ENCODE measurements around the gene TLE3. TPM values are rescaled to one million over a fixed set of nuclear protein-coding genes. Genes with fewer than 3 reads are reported as not detected.

The TLE3 gene
- total and polyA plus RNA-seq, 2 of the 4 experiments (the other 2 are of a cell fraction): 6.5 to 16.3 TPM

DNA sequence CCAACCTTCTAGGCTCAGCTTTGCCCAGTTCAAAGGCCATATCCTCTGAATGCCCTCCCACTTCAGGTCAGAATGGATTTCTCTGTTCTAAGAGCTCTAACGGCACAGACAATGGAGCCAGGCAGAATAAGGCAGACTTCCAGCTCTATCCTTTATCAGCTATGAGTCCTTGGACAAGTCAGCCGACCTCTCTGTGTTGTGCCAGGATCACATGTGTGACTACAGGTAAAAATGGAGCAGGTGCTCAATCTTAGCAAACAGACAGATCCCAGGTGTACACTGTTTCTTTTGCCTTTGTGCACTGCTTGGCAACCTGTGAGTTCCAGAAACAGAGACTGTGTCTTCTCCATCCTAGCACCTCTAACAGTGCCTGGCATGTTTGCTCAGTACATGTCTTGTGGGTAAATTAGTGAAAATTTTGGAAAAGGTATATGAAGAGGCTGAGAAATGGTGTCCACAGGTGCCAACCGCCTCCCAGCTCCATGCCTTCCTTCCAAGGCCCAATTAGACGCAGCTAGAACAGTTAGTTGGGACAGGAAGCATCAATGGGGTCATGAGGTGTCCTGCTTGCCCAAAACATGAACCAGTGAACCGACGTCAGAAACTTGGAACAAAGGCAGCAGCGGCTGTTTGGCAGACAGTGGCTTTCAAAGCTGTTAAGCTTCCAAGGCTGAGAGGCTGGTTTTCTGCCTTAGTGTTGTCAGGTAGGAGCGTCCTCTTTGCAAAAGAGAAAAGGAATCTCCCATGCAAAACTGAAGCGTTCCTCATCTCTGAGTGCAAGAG is 28.7 kb downstream of the TLE3 start:
- Histone ChIP-seq H3K18ac (ENCODE audit: low read depth, low read length) (no peak overlapping the region), H3K79me1 (ENCODE audit: low read depth in 1 of 2, low read length in 2 of 2) (peaks cover 22 to 69% of the 10 kb centered on the region in 2 experiments), H2BK120ac (ENCODE audit: low read depth, low read length) (no peak overlapping the region), H3K4me2 (ENCODE audit: low read depth, low read length) (no peak overlapping the region), H4K5ac (ENCODE audit: low read depth, low read length) (no peak overlapping the region), H3K27ac (ENCODE audit: insufficient read depth, low read length) (no peak overlapping the region), H3K14ac (replicated peaks; ENCODE audit: low read depth, low read length) (no peak overlapping the region), H3K9me3 (ENCODE audit: control insufficient read depth, insufficient read depth, low read length) (no peaks in the 10 kb centered on the region), H3K4me1 (ENCODE audit: control insufficient read depth, insufficient read depth, low read length) (peaks cover 13% of the 10 kb centered on the region), H4K8ac (ENCODE audit: low read depth in 2 of 2, low read length in 2 of 2) (no peak overlapping the region), H3K4ac (ENCODE audit: low read depth, low read length) (no peak overlapping the region), H3K23ac (ENCODE audit: low read depth, low read length) (no peak overlapping the region), H2BK20ac (ENCODE audit: low read depth, low read length) (no peak overlapping the region), H4K20me1 (ENCODE audit: insufficient read depth, low read length) (peaks cover 44% of the 10 kb centered on the region), H2BK15ac (ENCODE audit: low read depth, low read length) (no peak overlapping the region), H4K91ac (ENCODE audit: insufficient read depth, low read depth, low read length) (no peak overlapping the region), H3K9me1 (ENCODE audit: insufficient read depth, low read length) (peaks cover 23% of the 10 kb centered on the region), H3K56ac (ENCODE audit: extremely low read depth, insufficient read depth, low read length) (no peak overlapping the region), H2BK5ac (ENCODE audit: low read depth, low read length, poor library complexity, severe bottlenecking) (no peak overlapping the region), H3K36me3 (ENCODE audit: control insufficient read depth, insufficient read depth, low read length) (peaks cover 66% of the 10 kb centered on the region), H3K27me3 (ENCODE audit: control insufficient read depth, insufficient read depth, low read length) (no peaks in the 10 kb centered on the region), H2AFZ (replicated peaks; ENCODE audit: low read length, poor library complexity) (no peak overlapping the region), H3K9ac (ENCODE audit: low read depth, low read length) (no peak overlapping the region), H3K4me3 (ENCODE audit: insufficient read depth, low read depth, low read length) (no peak overlapping the region), H2AK9ac (replicated peaks; ENCODE audit: low read depth, low read length, poor library complexity) (no peak overlapping the region), H2AK5ac (ENCODE audit: low read depth, low read length) (no peak overlapping the region)
- 85% methylated on average over 4 of the region's 9 CpGs; no CpG with 5 or more reads in 1 of the 2 experiments for WGBS, 2 experiments (ENCODE audit: extremely low coverage in 2 of 2, insufficient read length in 1 of 2)
- ChIA-PET POLR2A (ENCODE audit: unreplicated experiment) (no interaction called here), CTCF (no interaction called here)
- BruUV-seq (replicated peaks): no TSS peak
- in situ Hi-C loops (cut with MboI; ENCODE audit: low sequenced_read_pairs) (no loop called here), dilution Hi-C loops (cut with HindIII; ENCODE audit: low sequenced_read_pairs, unreplicated experiment) (no loop called here), intact Hi-C loops (cut with micrococcal nuclease) (no loop called here)
- DNase-seq: no peak
- ATAC-seq (ENCODE audit: low read depth): no peak
- TF ChIP-seq FOS (IDR thresholded peaks at IDR 0.05; ENCODE audit: low read depth, low read length) (no peak), MAFK (IDR thresholded peaks at IDR 0.05; ENCODE audit: low read depth, low read length) (no peak), MAZ (IDR thresholded peaks at IDR 0.05; ENCODE audit: borderline replicate concordance, low read depth, low read length) (no peak), BHLHE40 (IDR thresholded peaks at IDR 0.05; ENCODE audit: low read depth, low read length) (no peak), NFE2L2 (IDR thresholded peaks at IDR 0.05; ENCODE audit: low read depth, low read length) (no peak), RCOR1 (IDR thresholded peaks at IDR 0.05; ENCODE audit: insufficient replicate concordance, low read length) (no peak), RAD21 (IDR thresholded peaks at IDR 0.05; ENCODE audit: low read length) (no peak), SMC3 (IDR thresholded peaks at IDR 0.05; ENCODE audit: low read depth, low read length) (no peak), POLR2A (IDR thresholded peaks at IDR 0.05; ENCODE audit: low read depth, low read length) (no peak), CEBPB (IDR thresholded peaks at IDR 0.05; ENCODE audit: low read depth, low read length) (no peak), RFX5 (IDR thresholded peaks at IDR 0.05; ENCODE audit: low read depth, low read length) (no peak), MXI1 (IDR thresholded peaks at IDR 0.05; ENCODE audit: borderline replicate concordance, low read depth, low read length) (no peak), CHD1 (IDR thresholded peaks at IDR 0.05; ENCODE audit: low read depth, low read length) (no peak)
- TF ChIP-seq, protein P1, sequence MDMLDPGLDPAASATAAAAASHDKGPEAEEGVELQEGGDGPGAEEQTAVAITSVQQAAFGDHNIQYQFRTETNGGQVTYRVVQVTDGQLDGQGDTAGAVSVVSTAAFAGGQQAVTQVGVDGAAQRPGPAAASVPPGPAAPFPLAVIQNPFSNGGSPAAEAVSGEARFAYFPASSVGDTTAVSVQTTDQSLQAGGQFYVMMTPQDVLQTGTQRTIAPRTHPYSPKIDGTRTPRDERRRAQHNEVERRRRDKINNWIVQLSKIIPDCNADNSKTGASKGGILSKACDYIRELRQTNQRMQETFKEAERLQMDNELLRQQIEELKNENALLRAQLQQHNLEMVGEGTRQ (IDR thresholded peaks at IDR 0.05; ENCODE audit: low read depth, low read length): no peak
- TF ChIP-seq, protein P2, sequence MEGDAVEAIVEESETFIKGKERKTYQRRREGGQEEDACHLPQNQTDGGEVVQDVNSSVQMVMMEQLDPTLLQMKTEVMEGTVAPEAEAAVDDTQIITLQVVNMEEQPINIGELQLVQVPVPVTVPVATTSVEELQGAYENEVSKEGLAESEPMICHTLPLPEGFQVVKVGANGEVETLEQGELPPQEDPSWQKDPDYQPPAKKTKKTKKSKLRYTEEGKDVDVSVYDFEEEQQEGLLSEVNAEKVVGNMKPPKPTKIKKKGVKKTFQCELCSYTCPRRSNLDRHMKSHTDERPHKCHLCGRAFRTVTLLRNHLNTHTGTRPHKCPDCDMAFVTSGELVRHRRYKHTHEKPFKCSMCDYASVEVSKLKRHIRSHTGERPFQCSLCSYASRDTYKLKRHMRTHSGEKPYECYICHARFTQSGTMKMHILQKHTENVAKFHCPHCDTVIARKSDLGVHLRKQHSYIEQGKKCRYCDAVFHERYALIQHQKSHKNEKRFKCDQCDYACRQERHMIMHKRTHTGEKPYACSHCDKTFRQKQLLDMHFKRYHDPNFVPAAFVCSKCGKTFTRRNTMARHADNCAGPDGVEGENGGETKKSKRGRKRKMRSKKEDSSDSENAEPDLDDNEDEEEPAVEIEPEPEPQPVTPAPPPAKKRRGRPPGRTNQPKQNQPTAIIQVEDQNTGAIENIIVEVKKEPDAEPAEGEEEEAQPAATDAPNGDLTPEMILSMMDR (conservative IDR thresholded peaks at IDR 0.05; ENCODE audit: low read depth, low read length): no peak
- TF ChIP-seq, protein P3, sequence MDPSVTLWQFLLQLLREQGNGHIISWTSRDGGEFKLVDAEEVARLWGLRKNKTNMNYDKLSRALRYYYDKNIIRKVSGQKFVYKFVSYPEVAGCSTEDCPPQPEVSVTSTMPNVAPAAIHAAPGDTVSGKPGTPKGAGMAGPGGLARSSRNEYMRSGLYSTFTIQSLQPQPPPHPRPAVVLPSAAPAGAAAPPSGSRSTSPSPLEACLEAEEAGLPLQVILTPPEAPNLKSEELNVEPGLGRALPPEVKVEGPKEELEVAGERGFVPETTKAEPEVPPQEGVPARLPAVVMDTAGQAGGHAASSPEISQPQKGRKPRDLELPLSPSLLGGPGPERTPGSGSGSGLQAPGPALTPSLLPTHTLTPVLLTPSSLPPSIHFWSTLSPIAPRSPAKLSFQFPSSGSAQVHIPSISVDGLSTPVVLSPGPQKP (IDR thresholded peaks at IDR 0.05; ENCODE audit: borderline replicate concordance, low read depth, low read length): no peak
